HEK293T (cell line): ENCODE measurements around the gene LRRC45.

Source experiments
- FOXM1 ChIP-seq: fragments of 450-650 bp; IDR thresholded peaks from 2 replicates; pipeline ENCODE4 v1.6.1; 2017; ENCODE audit warnings: mild to moderate bottlenecking, borderline replicate concordance
- HDGF ChIP-seq: fragments of 450-650 bp; IDR thresholded peaks from 2 replicates; pipeline ENCODE4 v1.6.1; 2017; ENCODE audit warnings: antibody characterized with exemption, borderline replicate concordance
- LEF1 ChIP-seq: fragments of 450-650 bp; IDR thresholded peaks from 2 replicates; pipeline ENCODE4 v1.6.1; 2017; ENCODE audit warnings: mild to moderate bottlenecking, borderline replicate concordance
- PKNOX1 ChIP-seq: fragments of 450-650 bp; IDR thresholded peaks from 2 replicates; pipeline ENCODE4 v1.6.1; 2016
- SP1 ChIP-seq: fragments of 450-650 bp; IDR thresholded peaks from 2 replicates; pipeline ENCODE4 v1.6.1; 2017

DNA sequence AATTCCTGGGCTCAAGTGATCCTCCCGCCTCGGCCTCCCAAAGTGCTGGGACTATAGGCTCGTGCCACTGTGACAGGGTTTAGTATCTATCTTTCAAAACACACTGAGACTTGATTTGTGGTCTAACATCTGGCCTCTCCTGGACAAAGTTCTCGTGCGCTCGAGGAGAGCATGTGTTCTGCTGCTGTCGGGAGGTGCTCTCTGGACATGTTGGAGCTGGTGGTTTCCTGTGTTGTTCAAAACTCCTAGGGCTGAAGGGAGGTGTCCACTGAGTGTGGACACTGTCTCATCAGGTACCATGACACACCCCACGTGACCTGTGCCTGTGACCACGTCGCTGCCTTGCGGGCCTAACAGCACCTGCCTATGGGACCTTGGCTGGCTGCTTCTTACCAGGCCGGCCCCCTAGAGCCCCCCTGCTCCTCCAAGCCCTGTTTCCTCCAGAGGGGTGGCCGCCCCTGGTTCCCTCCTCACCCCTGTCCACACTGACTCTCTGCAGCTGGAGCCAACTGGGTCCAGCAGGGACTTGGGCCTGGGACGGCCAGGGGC lies 22.9 kb downstream of the LRRC45 start:
- TF ChIP-seq HDGF (no peak), SP1 (no peak), FOXM1 (no peak), LEF1 (no peak), PKNOX1 (no peak)
